ENCODE results near the gene DYNC1H1. TPM values are rescaled to one million over a fixed set of nuclear protein-coding genes. Genes with fewer than 3 reads are reported as not detected.

Gene DYNC1H1
- total RNA-seq, 2 experiments from 2014 or later = 209 to 291 TPM

DNA sequence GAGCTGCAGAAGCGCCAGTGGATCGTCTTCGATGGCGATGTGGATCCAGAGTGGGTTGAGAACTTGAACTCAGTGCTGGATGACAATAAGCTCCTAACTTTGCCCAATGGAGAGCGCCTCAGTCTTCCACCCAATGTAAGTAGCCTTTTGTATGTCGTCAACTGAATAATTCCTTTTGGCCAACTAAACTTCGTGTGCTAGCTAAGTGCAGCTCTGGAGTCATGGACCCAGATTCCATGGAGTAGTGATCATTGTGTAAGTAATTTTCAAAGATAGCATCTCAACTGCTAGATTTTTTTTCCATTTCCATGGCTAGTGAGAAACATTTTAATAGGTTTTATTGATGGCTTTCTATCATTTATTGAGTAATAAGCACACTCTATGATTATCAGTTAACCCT, 48.0 kb downstream of the DYNC1H1 start:
- peaks cover 100% of the 10 kb centered on the region for H3K36me3 ChIP-seq (ENCODE audit: insufficient read depth, low read length)
- H4K20me1 ChIP-seq (ENCODE audit: insufficient read depth, low read length) = no peaks in the 10 kb centered on the region
- H3K4me2 ChIP-seq (ENCODE audit: low read length) = no peak overlapping the region
- no peak for TF ChIP-seq EZH2phosphoT487 (IDR thresholded peaks at IDR 0.05; ENCODE audit: borderline replicate concordance, low read depth, low read length)
- TF ChIP-seq, protein P1, sequence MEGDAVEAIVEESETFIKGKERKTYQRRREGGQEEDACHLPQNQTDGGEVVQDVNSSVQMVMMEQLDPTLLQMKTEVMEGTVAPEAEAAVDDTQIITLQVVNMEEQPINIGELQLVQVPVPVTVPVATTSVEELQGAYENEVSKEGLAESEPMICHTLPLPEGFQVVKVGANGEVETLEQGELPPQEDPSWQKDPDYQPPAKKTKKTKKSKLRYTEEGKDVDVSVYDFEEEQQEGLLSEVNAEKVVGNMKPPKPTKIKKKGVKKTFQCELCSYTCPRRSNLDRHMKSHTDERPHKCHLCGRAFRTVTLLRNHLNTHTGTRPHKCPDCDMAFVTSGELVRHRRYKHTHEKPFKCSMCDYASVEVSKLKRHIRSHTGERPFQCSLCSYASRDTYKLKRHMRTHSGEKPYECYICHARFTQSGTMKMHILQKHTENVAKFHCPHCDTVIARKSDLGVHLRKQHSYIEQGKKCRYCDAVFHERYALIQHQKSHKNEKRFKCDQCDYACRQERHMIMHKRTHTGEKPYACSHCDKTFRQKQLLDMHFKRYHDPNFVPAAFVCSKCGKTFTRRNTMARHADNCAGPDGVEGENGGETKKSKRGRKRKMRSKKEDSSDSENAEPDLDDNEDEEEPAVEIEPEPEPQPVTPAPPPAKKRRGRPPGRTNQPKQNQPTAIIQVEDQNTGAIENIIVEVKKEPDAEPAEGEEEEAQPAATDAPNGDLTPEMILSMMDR (conservative IDR thresholded peaks at IDR 0.05; ENCODE audit: low read length) = no peak
- H3K4me1 ChIP-seq (ENCODE audit: insufficient read depth, low read length, poor library complexity, severe bottlenecking) = no peaks in the 10 kb centered on the region
- POLR2A ChIA-PET = interaction anchor here (0.6 kb wide), 2 partner anchors 35 to 85 kb away, joined by 3 to 5 read pairs; no protein-coding TSS in a partner anchor
- H3K4me3 ChIP-seq (ENCODE audit: low read depth, low read length, poor library complexity, severe bottlenecking) = no peak overlapping the region
- no peak for DNase-seq (ENCODE audit: low spot score)
- BruUV-seq (replicated peaks) = no TSS peak
- H3K9me3 ChIP-seq (ENCODE audit: low read length) = no peaks in the 10 kb centered on the region
- CTCF ChIA-PET (ENCODE audit: unreplicated experiment) = no interaction called here
- H3K27ac ChIP-seq (ENCODE audit: low read depth, low read length, poor library complexity, severe bottlenecking) = no peak overlapping the region
- intact Hi-C loops (cut with micrococcal nuclease; ENCODE audit: unreplicated experiment) = no loop called here
- no peak overlapping the region for H2AFZ ChIP-seq (ENCODE audit: low read length)
- no peaks in the 10 kb centered on the region for H3K79me2 ChIP-seq (ENCODE audit: insufficient read depth, low read depth, low read length)
- H3K9me2 ChIP-seq (ENCODE audit: insufficient read depth, low read length) = no peaks in the 10 kb centered on the region

DNA sequence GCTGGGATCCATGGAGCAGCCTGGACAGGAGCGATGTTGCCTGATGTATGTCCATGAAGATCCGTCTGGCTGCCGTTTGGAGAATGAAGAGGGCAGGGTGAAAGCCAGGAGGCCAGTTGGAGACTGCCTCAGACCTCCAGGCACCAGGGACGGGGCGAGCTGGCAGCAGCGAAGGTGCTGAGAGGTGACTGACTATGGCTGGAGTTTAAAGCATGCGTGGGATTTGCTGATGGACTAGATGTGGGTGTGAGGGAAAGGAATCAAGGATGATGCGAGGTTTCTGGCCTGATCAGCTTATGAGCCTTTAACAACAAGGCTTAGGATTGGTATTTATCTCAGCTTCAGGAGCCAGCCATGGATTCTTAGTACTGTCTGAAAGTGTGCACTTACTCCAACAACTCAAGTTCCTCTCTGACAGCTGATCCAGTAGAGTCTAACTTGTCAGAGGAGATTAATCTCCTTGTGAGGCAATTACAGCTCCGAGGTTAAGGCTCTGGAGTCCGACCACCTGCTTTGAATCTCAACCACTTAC, 49.4 kb downstream of the DYNC1H1 start:
- H3K9me3 ChIP-seq (ENCODE audit: low read length) = no peaks in the 10 kb centered on the region
- no peak overlapping the region for H2AFZ ChIP-seq (ENCODE audit: low read length)
- CTCF ChIA-PET (ENCODE audit: unreplicated experiment) = no interaction called here
- no peaks in the 10 kb centered on the region for H4K20me1 ChIP-seq (ENCODE audit: insufficient read depth, low read length)
- peaks cover 96% of the 10 kb centered on the region for H3K36me3 ChIP-seq (ENCODE audit: insufficient read depth, low read length)
- no peaks in the 10 kb centered on the region for H3K4me1 ChIP-seq (ENCODE audit: insufficient read depth, low read length, poor library complexity, severe bottlenecking)
- DNase-seq (ENCODE audit: low spot score) = no peak
- no peaks in the 10 kb centered on the region for H3K9me2 ChIP-seq (ENCODE audit: insufficient read depth, low read length)
- no peak overlapping the region for H3K27ac ChIP-seq (ENCODE audit: low read depth, low read length, poor library complexity, severe bottlenecking)
- TF ChIP-seq, protein P1 (conservative IDR thresholded peaks at IDR 0.05; ENCODE audit: low read length) = no peak
- TF ChIP-seq EZH2phosphoT487 (IDR thresholded peaks at IDR 0.05; ENCODE audit: borderline replicate concordance, low read depth, low read length) = no peak
- no peak overlapping the region for H3K4me3 ChIP-seq (ENCODE audit: low read depth, low read length, poor library complexity, severe bottlenecking)
- intact Hi-C loops (cut with micrococcal nuclease; ENCODE audit: unreplicated experiment) = no loop called here
- POLR2A ChIA-PET = interaction anchor here (0.7 kb wide), 2 partner anchors 48 to 256 kb away, joined by 3 read pairs; no protein-coding TSS in a partner anchor
- no TSS peak for BruUV-seq (replicated peaks)
- no peak overlapping the region for H3K4me2 ChIP-seq (ENCODE audit: low read length)
- no peaks in the 10 kb centered on the region for H3K79me2 ChIP-seq (ENCODE audit: insufficient read depth, low read depth, low read length)

DNA sequence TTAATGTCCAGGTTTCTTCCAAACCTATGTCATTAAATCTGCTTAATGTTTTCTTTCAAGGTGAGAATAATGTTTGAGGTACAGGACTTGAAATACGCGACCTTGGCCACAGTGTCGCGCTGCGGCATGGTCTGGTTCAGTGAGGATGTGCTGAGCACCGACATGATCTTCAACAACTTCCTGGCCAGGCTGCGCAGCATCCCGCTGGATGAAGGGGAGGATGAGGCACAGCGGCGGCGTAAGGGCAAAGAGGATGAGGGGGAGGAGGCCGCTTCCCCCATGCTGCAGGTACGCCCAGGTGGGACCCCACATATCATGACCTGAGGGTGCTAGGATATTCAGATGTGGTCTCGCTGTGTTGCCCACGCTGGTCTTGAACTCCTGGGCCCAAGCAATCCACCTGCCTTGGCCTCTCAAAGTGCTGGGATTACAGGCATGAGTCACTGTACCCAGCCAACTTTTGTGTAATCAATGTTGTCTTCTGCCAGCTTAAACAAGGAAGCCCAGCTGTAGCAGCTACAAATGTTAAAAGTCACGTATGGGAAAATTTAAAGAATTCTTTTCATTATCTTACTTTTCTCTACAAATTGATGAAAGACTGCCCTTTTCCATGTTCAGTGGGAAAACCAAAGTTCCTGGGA, 50.8 kb downstream of the DYNC1H1 start:
- Histone ChIP-seq H4K20me1 (ENCODE audit: insufficient read depth, low read length) (no peaks in the 10 kb centered on the region), H3K4me3 (ENCODE audit: low read depth, low read length, poor library complexity, severe bottlenecking) (no peak overlapping the region), H3K9me2 (ENCODE audit: insufficient read depth, low read length) (no peaks in the 10 kb centered on the region), H3K36me3 (ENCODE audit: insufficient read depth, low read length) (peaks cover 95% of the 10 kb centered on the region), H3K9me3 (ENCODE audit: low read length) (no peaks in the 10 kb centered on the region), H3K4me1 (ENCODE audit: insufficient read depth, low read length, poor library complexity, severe bottlenecking) (no peaks in the 10 kb centered on the region), H3K4me2 (ENCODE audit: low read length) (no peak overlapping the region), H3K27ac (ENCODE audit: low read depth, low read length, poor library complexity, severe bottlenecking) (no peak overlapping the region), H2AFZ (ENCODE audit: low read length) (no peak overlapping the region), H3K79me2 (ENCODE audit: insufficient read depth, low read depth, low read length) (no peaks in the 10 kb centered on the region)
- no peak for DNase-seq (ENCODE audit: low spot score)
- ChIA-PET CTCF (ENCODE audit: unreplicated experiment) (no interaction called here), POLR2A (no interaction called here)
- TF ChIP-seq, protein P1 (conservative IDR thresholded peaks at IDR 0.05; ENCODE audit: low read length) = no peak
- TF ChIP-seq EZH2phosphoT487 (IDR thresholded peaks at IDR 0.05; ENCODE audit: borderline replicate concordance, low read depth, low read length) = no peak
- no TSS peak for BruUV-seq (replicated peaks)
- intact Hi-C loops (cut with micrococcal nuclease; ENCODE audit: unreplicated experiment) = no loop called here

All from OCI-LY7 (cell line).